Neural cell (in vitro differentiated cells): ENCODE measurements around the gene ALDH9A1. TPM values are rescaled to one million over a fixed set of nuclear protein-coding genes. Genes with fewer than 3 reads are reported as not detected.

ENCODE experiments used
- H2AFZ ChIP-seq: fragments of 200-600, 300-800 bp; sonication (generic), shearing (Covaris generic); 2 replicates; pipeline ENCODE4 v1.6.0; 2014; ENCODE audit warnings: low read depth, mild to moderate bottlenecking, antibody characterized with exemption, low read length, moderate library complexity
- H3F3A ChIP-seq: fragments of 200-600 bp; shearing (Covaris generic); 2 replicates; pipeline ENCODE4 v1.6.1; 2016; ENCODE audit warnings: mild to moderate bottlenecking, moderate library complexity, mixed read lengths, antibody characterized with exemption, low read length; ENCODE audit not compliant: insufficient read depth, poor library complexity, severe bottlenecking
- H3K27ac ChIP-seq: fragments of 200-600, 300-800 bp; sonication (generic), shearing (Covaris generic); 2 replicates; pipeline ENCODE4 v1.5.1; 2014; ENCODE audit warnings: mild to moderate bottlenecking, low read length, moderate library complexity
- H3K27me3 ChIP-seq: fragments of 300-800, 200-600 bp; sonication (generic), shearing (Covaris generic); 2 replicates; pipeline ENCODE4 v1.6.0; 2014; ENCODE audit warnings: mild to moderate bottlenecking, low read depth, low read length, moderate library complexity; ENCODE audit not compliant: insufficient read depth
- H3K36me3 ChIP-seq: fragments of 300-800, 200-600 bp; sonication (generic), shearing (Covaris generic); 2 replicates; pipeline ENCODE4 v1.5.1; 2014; ENCODE audit warnings: mild to moderate bottlenecking, antibody characterized with exemption, low read length, moderate library complexity; ENCODE audit not compliant: insufficient read depth
- H3K4me2 ChIP-seq: fragments of 300-800, 200-600 bp; sonication (generic), shearing (Covaris generic); 2 replicates; pipeline ENCODE4 v1.6.0; 2014; ENCODE audit warnings: mild to moderate bottlenecking, low read length
- H3K4me3 ChIP-seq: fragments of 300-800, 200-600 bp; sonication (generic), shearing (Covaris generic); 2 replicates; pipeline ENCODE4 v1.5.1; 2014; ENCODE audit warnings: mild to moderate bottlenecking, low read length, moderate library complexity
- H3K79me2 ChIP-seq: fragments of 200-600 bp; shearing (Covaris generic); replicated peaks from 2 replicates; pipeline ENCODE4 v1.6.0; 2014; ENCODE audit warnings: mild to moderate bottlenecking, low read length, moderate library complexity; ENCODE audit not compliant: insufficient read depth
- H3K9ac ChIP-seq: fragments of 300-800, 200-600 bp; sonication (generic), shearing (Covaris generic); 2 replicates; pipeline ENCODE4 v1.6.1; 2016; ENCODE audit warnings: mild to moderate bottlenecking, low read length, mixed read lengths
- H3K9me2 ChIP-seq: fragments of 200-600 bp; shearing (Covaris generic); 2 replicates; pipeline ENCODE4 v1.6.1; 2016; ENCODE audit warnings: mild to moderate bottlenecking, low read length, mixed read lengths; ENCODE audit not compliant: insufficient read depth
- H3K9me3 ChIP-seq: fragments of 200-600, 300-800 bp; sonication (generic), shearing (Covaris generic); 2 replicates; pipeline ENCODE4 v1.6.1; 2016; ENCODE audit warnings: mild to moderate bottlenecking, mixed run types, low read length, moderate library complexity, mixed read lengths
- H4K20me1 ChIP-seq: fragments of 200-600 bp; shearing (Covaris generic); 2 replicates; pipeline ENCODE4 v1.6.1; 2016; ENCODE audit warnings: mild to moderate bottlenecking, mixed run types; ENCODE audit not compliant: insufficient read depth
- CTCF ChIP-seq: fragments of 450-650 bp; IDR thresholded peaks from 2 replicates; pipeline ENCODE4 v1.5.1; 2014; ENCODE audit warnings: antibody characterized with exemption, mild to moderate bottlenecking, moderate library complexity; ENCODE audit not compliant: poor library complexity, severe bottlenecking
- EP300 ChIP-seq: fragments of 450-650 bp; conservative IDR thresholded peaks from 2 replicates; pipeline ENCODE4 v1.6.1; 2014; ENCODE audit warnings: antibody characterized with exemption, mild to moderate bottlenecking, moderate library complexity; ENCODE audit not compliant: poor library complexity, severe bottlenecking
- EZH2 ChIP-seq: fragments of 200-600, 300-800 bp; shearing (Covaris generic), sonication (generic); IDR thresholded peaks from 2 replicates; pipeline ENCODE4 v1.6.1; 2014; ENCODE audit warnings: antibody characterized with exemption, low read length, borderline replicate concordance, mild to moderate bottlenecking; ENCODE audit not compliant: insufficient read depth, poor library complexity, severe bottlenecking
- MXI1 ChIP-seq: fragments of 450-650 bp; conservative IDR thresholded peaks from 2 replicates; pipeline ENCODE4 v1.6.1; 2014; ENCODE audit warnings: antibody characterized with exemption, mild to moderate bottlenecking; ENCODE audit not compliant: poor library complexity, severe bottlenecking
- POLR2AphosphoS5 ChIP-seq: IDR thresholded peaks from 2 replicates; pipeline ENCODE4 v1.6.1; 2012
- RAD21 ChIP-seq: fragments of 450-650 bp; conservative IDR thresholded peaks from 2 replicates; pipeline ENCODE4 v1.6.1; 2014; ENCODE audit warnings: antibody characterized with exemption, mild to moderate bottlenecking, moderate library complexity
- REST ChIP-seq: IDR thresholded peaks from 2 replicates; pipeline ENCODE4 v1.6.1; 2012; ENCODE audit warnings: borderline replicate concordance
- SMC3 ChIP-seq: fragments of 450-650 bp; conservative IDR thresholded peaks from 2 replicates; pipeline ENCODE4 v1.6.1; 2014; ENCODE audit warnings: antibody characterized with exemption, mild to moderate bottlenecking, moderate library complexity; ENCODE audit not compliant: poor library complexity
- TAF1 ChIP-seq: IDR thresholded peaks from 2 replicates; pipeline ENCODE4 v1.6.1; 2012; ENCODE audit warnings: low read depth
- polyA plus RNA-seq: library from polyadenylated mRNA; depleted of rRNA; stranded (reverse); fragments of >200 nt; gene quantifications from 2 replicates; pipeline ENCODE4 v1.2.3, GENCODE V29; 2014

Gene ALDH9A1
- polyA plus RNA-seq, 1 donor from 2014 or later, result 25.5 TPM

- no peaks in the 10 kb centered on the region for H3K9me3 ChIP-seq
- H3K9me2 ChIP-seq, result no peaks in the 10 kb centered on the region
- H3K27ac ChIP-seq, result no peak overlapping the region
- no peak overlapping the region for H3K4me3 ChIP-seq
- no peak for TF ChIP-seq EZH2
- no peak for TF ChIP-seq EP300
- no peak for TF ChIP-seq REST
- TF ChIP-seq CTCF, result no peak
- TF ChIP-seq MXI1, result no peak
- no peak for TF ChIP-seq RAD21
- no peak for TF ChIP-seq SMC3
- TF ChIP-seq POLR2AphosphoS5, result no peak
- TF ChIP-seq TAF1, result no peak
- H3K9ac ChIP-seq, result no peak overlapping the region
- H3K27me3 ChIP-seq, result no peaks in the 10 kb centered on the region
- no peak overlapping the region for H3K4me2 ChIP-seq
- H3K36me3 ChIP-seq, result no peaks in the 10 kb centered on the region
- H3K79me2 ChIP-seq, result no peaks in the 10 kb centered on the region
- H2AFZ ChIP-seq, result no peak overlapping the region
- H3F3A ChIP-seq, result no peaks in the 10 kb centered on the region
- H4K20me1 ChIP-seq, result no peaks in the 10 kb centered on the region
Observed at GRCh38 chr1:165650981-165651625, 47.3 kb downstream of the ALDH9A1 start.

- Histone ChIP-seq H3K27ac (no peak overlapping the region), H3K9ac (no peak overlapping the region), H3K4me2 (no peak overlapping the region), H3K27me3 (no peaks in the 10 kb centered on the region), H3K4me3 (no peak overlapping the region), H4K20me1 (no peaks in the 10 kb centered on the region), H3K79me2 (no peaks in the 10 kb centered on the region), H3F3A (no peaks in the 10 kb centered on the region), H3K36me3 (no peaks in the 10 kb centered on the region), H3K9me2 (no peaks in the 10 kb centered on the region), H2AFZ (no peak overlapping the region), H3K9me3 (no peaks in the 10 kb centered on the region)
- no peak for TF ChIP-seq REST
- no peak for TF ChIP-seq CTCF
- no peak for TF ChIP-seq RAD21
- TF ChIP-seq POLR2AphosphoS5, result no peak
- TF ChIP-seq TAF1, result no peak
- TF ChIP-seq SMC3, result no peak
- TF ChIP-seq MXI1, result no peak
- TF ChIP-seq EZH2, result no peak
- TF ChIP-seq EP300, result no peak
Observed at GRCh38 chr1:165648919-165649572, 49.3 kb downstream of the ALDH9A1 start.
